Measurements from ENCODE around the gene HAUS7. TPM values are rescaled to one million over a fixed set of nuclear protein-coding genes. Genes with fewer than 3 reads are reported as not detected.

HAUS7 gene
- total RNA-seq, 4 donors from 2014 or later = 5.1 to 34.4 (median 27.1) TPM

DNA sequence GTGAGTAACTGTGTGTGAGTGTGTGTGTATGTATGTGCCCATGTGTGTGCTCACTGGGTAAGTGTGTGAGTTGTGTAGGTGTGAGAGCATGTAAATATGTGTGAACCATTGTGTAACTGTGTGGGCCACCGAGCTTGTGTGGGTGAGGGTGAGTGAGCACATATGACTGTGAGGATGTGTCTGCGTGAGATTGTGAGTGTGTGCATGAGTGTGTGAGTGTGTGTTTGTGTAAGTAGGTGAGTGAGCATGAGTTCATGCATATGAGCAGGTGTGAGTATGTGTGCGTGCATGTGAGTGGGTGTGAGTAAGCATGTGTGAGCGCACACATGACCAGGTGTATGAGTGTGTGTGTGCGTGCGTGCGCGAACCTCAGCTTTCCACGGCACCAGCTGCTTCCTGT lies 45.7 kb upstream of the HAUS7 start:
- no peak for DNase-seq
- Histone ChIP-seq H3K4me1 (no peaks in the 10 kb centered on the region), H3K27me3 (peaks cover 0 to 3% of the 10 kb centered on the region in 2 donors), H3K4me3 (no peak overlapping the region), H3K9me3 (no peaks in the 10 kb centered on the region), H3K27ac (no peak overlapping the region), H3K36me3 (no peaks in the 10 kb centered on the region)
- intact Hi-C loops (cut with DNase I; ENCODE audit: low total_unique reads) = no loop called here
- TF ChIP-seq, protein P1, sequence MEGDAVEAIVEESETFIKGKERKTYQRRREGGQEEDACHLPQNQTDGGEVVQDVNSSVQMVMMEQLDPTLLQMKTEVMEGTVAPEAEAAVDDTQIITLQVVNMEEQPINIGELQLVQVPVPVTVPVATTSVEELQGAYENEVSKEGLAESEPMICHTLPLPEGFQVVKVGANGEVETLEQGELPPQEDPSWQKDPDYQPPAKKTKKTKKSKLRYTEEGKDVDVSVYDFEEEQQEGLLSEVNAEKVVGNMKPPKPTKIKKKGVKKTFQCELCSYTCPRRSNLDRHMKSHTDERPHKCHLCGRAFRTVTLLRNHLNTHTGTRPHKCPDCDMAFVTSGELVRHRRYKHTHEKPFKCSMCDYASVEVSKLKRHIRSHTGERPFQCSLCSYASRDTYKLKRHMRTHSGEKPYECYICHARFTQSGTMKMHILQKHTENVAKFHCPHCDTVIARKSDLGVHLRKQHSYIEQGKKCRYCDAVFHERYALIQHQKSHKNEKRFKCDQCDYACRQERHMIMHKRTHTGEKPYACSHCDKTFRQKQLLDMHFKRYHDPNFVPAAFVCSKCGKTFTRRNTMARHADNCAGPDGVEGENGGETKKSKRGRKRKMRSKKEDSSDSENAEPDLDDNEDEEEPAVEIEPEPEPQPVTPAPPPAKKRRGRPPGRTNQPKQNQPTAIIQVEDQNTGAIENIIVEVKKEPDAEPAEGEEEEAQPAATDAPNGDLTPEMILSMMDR (IDR thresholded peaks at IDR 0.05) = no peak
- no peak for TF ChIP-seq POLR2A (IDR thresholded peaks at IDR 0.05)

DNA sequence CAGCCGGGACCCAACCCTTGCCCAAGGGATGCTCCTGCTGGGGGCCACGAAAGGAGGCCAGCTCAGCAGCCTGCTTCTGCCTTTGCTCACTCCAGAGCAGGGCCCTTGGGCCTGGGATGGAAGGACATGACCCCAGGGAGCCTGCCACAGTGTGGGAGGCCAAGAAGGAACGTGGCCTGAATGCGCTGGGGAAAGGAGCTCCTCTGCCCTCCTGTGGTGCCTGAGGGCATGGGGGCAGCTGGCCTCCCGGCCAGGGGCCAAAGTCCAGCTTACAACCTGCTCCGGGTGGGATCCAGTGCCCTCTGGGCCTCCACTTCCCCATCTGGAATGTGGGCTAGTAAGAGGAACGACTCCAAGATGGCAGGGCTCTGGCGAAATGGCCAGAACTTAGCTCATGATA lies 45.1 kb upstream of the HAUS7 start:
- DNase-seq = no peak
- H3K27me3 ChIP-seq = peaks cover 0 to 3% of the 10 kb centered on the region in 2 donors
- no peaks in the 10 kb centered on the region for H3K4me1 ChIP-seq
- H3K27ac ChIP-seq = no peak overlapping the region
- H3K9me3 ChIP-seq = no peaks in the 10 kb centered on the region
- H3K36me3 ChIP-seq = no peaks in the 10 kb centered on the region
- no peak overlapping the region for H3K4me3 ChIP-seq
- TF ChIP-seq, protein P1 (IDR thresholded peaks at IDR 0.05) = no peak
- no peak for TF ChIP-seq POLR2A (IDR thresholded peaks at IDR 0.05)
- intact Hi-C loops (cut with DNase I; ENCODE audit: low total_unique reads) = no loop called here

DNA sequence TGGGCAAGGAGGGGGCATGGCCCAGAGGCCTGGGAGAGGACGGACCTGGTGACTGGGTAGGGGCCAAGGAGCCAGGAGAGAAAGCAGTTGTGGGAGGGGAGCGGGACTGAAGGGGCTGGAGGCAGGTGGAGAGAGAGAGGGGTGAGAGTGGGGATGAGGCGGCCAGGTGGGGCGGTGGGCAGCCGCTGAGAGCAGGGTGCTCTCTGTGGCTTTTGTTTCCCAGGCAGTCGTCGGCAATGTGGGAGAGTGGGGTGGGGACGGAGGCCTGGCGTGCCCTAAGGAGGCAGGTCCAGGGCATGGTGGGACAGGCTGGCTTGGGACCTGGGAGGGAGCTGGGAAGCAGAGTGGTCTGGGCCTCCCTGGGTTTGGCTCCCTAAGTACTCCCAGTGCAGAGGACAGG lies 43.9 kb upstream of the HAUS7 start:
- intact Hi-C loops (cut with DNase I; ENCODE audit: low total_unique reads) = no loop called here
- Histone ChIP-seq H3K27me3 (peaks cover 0 to 3% of the 10 kb centered on the region in 2 donors), H3K27ac (no peak overlapping the region)

DNA sequence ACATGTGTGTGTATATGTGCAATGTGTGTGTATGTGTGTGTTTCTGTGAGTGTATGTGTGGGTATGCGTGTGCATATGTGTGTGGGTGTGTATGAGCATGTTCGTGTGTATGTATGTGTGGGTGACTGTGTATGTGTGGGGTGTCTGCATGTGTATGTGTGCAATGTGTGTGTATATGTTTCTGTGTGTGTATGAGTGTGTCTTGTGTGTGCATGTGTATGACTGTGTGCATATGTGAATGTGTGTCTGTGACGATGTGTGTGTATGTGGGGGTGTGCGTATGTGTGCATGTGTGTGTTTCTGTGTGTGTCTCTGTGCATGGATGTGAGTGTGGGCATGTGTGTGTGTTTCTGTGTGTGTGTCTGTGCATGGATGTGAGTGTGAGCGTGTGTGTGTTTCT lies 42.9 kb upstream of the HAUS7 start:
- DNase-seq = no peak
- intact Hi-C loops (cut with DNase I; ENCODE audit: low total_unique reads) = no loop called here
- Histone ChIP-seq H3K4me3 (no peak overlapping the region), H3K36me3 (no peaks in the 10 kb centered on the region), H3K27ac (no peak overlapping the region), H3K4me1 (no peaks in the 10 kb centered on the region), H3K27me3 (peaks cover 0 to 1% of the 10 kb centered on the region in 2 donors), H3K9me3 (no peaks in the 10 kb centered on the region)
- TF ChIP-seq, protein P1 (IDR thresholded peaks at IDR 0.05) = no peak
- TF ChIP-seq POLR2A (IDR thresholded peaks at IDR 0.05) = no peak

More for the DNA sequence above, 43.9 kb upstream of the HAUS7 start:
- H3K4me3 ChIP-seq = no peak overlapping the region
- H3K9me3 ChIP-seq = no peaks in the 10 kb centered on the region
- H3K4me1 ChIP-seq = no peaks in the 10 kb centered on the region
- DNase-seq = no peak
- TF ChIP-seq POLR2A (IDR thresholded peaks at IDR 0.05) = no peak
- TF ChIP-seq, protein P1 (IDR thresholded peaks at IDR 0.05) = no peak
- no peaks in the 10 kb centered on the region for H3K36me3 ChIP-seq

DNA sequence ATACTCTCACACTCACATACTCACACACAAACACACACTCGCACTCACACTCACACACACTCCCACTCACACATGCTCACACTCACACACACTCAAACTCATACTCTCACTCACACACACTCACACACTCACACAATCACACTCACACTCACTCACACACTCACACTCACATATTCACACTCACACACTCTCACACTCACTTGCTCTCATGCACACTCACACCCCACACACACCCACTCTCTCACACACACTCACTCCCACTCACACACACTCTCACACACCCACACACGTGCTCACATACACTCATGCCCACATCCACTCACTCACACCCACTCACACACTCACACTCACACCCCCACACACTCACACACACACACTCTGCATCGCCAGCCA lies 42.1 kb upstream of the HAUS7 start:
- intact Hi-C loops (cut with DNase I; ENCODE audit: low total_unique reads) = no loop called here

More for the DNA sequence above, 42.1 kb upstream of the HAUS7 start:
- Histone ChIP-seq H3K27ac (no peak overlapping the region), H3K4me3 (no peak overlapping the region), H3K27me3 (no peaks in the 10 kb centered on the region), H3K36me3 (no peaks in the 10 kb centered on the region), H3K9me3 (no peaks in the 10 kb centered on the region), H3K4me1 (no peaks in the 10 kb centered on the region)
- DNase-seq = no peak
- TF ChIP-seq POLR2A (IDR thresholded peaks at IDR 0.05) = no peak
- TF ChIP-seq, protein P1 (IDR thresholded peaks at IDR 0.05) = no peak

Data from uterus (tissue), 4 donors.